HG03175 (cell line): ENCODE results near the gene EDA2R.

Experiments used
- ATAC-seq: cut with Tn5 transposase; IDR thresholded peaks from one replicate; pipeline ENCODE4 v1.9.1; 2021; ENCODE audit warnings: mild to moderate bottlenecking, moderate library complexity; ENCODE audit not compliant: unreplicated experiment

The EDA2R gene

DNA sequence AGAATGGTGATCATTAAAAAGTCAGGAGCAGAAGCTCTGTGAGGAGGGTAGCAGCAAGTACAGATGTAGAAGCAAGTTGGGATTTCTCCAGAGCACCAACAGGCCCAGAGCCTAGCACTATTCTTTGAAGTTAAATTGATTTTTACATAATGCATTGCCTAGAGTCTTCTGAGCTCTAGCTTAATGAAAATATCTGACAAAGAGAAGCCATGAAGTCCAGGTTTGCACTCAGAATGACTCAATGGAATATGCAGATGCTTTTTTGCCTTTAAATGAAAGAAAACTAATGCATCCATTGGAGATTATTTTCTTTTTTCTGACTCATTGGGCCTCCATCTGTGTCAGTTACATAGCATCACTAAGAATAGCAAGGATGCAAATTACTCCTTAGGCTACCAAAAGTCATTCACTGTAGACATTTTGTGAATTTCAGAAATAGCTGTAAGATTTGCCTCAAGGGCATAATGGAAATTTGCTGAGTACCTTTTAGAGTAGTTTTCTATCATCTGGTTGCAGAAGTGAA is 91.0 kb downstream of the EDA2R start:
- ATAC-seq = no peak
